Measurements from ENCODE around the gene NHLRC2.
"Not testable (repeated sequence)": the region's sequence is repeated elsewhere in the genome, so short reads cannot be mapped to it uniquely, and the experiment has no call there.

NHLRC2 gene

GRCh38 chr10:113854013-113854760 is at the start of gene NHLRC2, which contains the start of gene DCLRE1A:
Gene NHLRC2 (plus strand): TSS chr10:113854661. CDS start chr10:113854873, 212 bp downstream.
Gene DCLRE1A (minus strand): TSS chr10:113854082. CDS start chr10:113853182, 900 bp downstream.
- DNase-seq (ENCODE audit: low read depth in 2 of 2): peak; percentile 60 to 61

- no peak for DNase-seq (ENCODE audit: low read depth in 2 of 2)
These were observed 48.0 kb upstream of the NHLRC2 start for GRCh38 chr10:113806503-113806902.

- DNase-seq (ENCODE audit: low read depth in 2 of 2): no peak
These were observed 46.3 kb upstream of the NHLRC2 start for GRCh38 chr10:113808168-113808567.

GRCh38 chr10:113814700-113815099 is 39.8 kb upstream of the NHLRC2 start:
- DNase-seq (ENCODE audit: low read depth in 2 of 2): not testable (repeated sequence)

GRCh38 chr10:113819989-113820388 is 34.5 kb upstream of the NHLRC2 start:
- no peak for DNase-seq (ENCODE audit: low read depth in 2 of 2)

- DNase-seq (ENCODE audit: low read depth in 2 of 2): no peak
These were observed 34.0 kb upstream of the NHLRC2 start for GRCh38 chr10:113820507-113820906.

- DNase-seq (ENCODE audit: low read depth in 2 of 2): not testable (repeated sequence)
These were observed 33.2 kb upstream of the NHLRC2 start for GRCh38 chr10:113821306-113821705.

GRCh38 chr10:113822174-113822573 is 32.3 kb upstream of the NHLRC2 start:
- no peak for DNase-seq (ENCODE audit: low read depth in 2 of 2)

GRCh38 chr10:113823389-113823788 is 31.1 kb upstream of the NHLRC2 start:
- no peak for DNase-seq (ENCODE audit: low read depth in 2 of 2)

- DNase-seq (ENCODE audit: low read depth in 2 of 2): no peak
These were observed 28.7 kb upstream of the NHLRC2 start for GRCh38 chr10:113825791-113826190.

GRCh38 chr10:113828567-113828966 is 25.9 kb upstream of the NHLRC2 start:
- DNase-seq (ENCODE audit: low read depth in 2 of 2): not testable (repeated sequence)

- no peak for DNase-seq (ENCODE audit: low read depth in 2 of 2)
These were observed 12.3 kb upstream of the NHLRC2 start for GRCh38 chr10:113842171-113842570.

- no peak for DNase-seq (ENCODE audit: low read depth in 2 of 2)
These were observed 10.4 kb upstream of the NHLRC2 start for GRCh38 chr10:113843972-113844485.

GRCh38 chr10:113846036-113846435 is 8.4 kb upstream of the NHLRC2 start:
- no peak for DNase-seq (ENCODE audit: low read depth in 2 of 2)

GRCh38 chr10:113849140-113849803 is 5.2 kb upstream of the NHLRC2 start:
- no peak for DNase-seq (ENCODE audit: low read depth in 2 of 2)

GRCh38 chr10:113849946-113850345 is 4.5 kb upstream of the NHLRC2 start:
- no peak for DNase-seq (ENCODE audit: low read depth in 2 of 2)

GRCh38 chr10:113853578-113854012 is 866 bp upstream of the NHLRC2 start:
- no peak for DNase-seq (ENCODE audit: low read depth in 2 of 2)

- DNase-seq (ENCODE audit: low read depth in 2 of 2): peak; percentile 7 to 9
These were observed 514 bp downstream of the NHLRC2 start for GRCh38 chr10:113854761-113855588.

GRCh38 chr10:113856563-113856962 is 2.1 kb downstream of the NHLRC2 start:
- no peak for DNase-seq (ENCODE audit: low read depth in 2 of 2)

- no peak for DNase-seq (ENCODE audit: low read depth in 2 of 2)
These were observed 2.7 kb downstream of the NHLRC2 start for GRCh38 chr10:113857210-113857609.

- no peak for DNase-seq (ENCODE audit: low read depth in 2 of 2)
These were observed 4.1 kb downstream of the NHLRC2 start for GRCh38 chr10:113858541-113858940.

GRCh38 chr10:113859261-113859660 is 4.8 kb downstream of the NHLRC2 start:
- DNase-seq (ENCODE audit: low read depth in 2 of 2): no peak

Measured in fibroblast of skin of left biceps (primary cell).